HG03565 (cell line): Measurements from ENCODE around the gene TYMP.

ENCODE experiments used
- ATAC-seq: cut with Tn5 transposase; IDR thresholded peaks from one replicate; pipeline ENCODE4 v1.9.1; 2021; ENCODE audit warnings: mild to moderate bottlenecking, moderate library complexity; ENCODE audit not compliant: unreplicated experiment

TYMP gene

GRCh38 chr22:50506611-50507420 lies 23.0 kb downstream of the TYMP start:
- ATAC-seq, result no peak

DNA sequence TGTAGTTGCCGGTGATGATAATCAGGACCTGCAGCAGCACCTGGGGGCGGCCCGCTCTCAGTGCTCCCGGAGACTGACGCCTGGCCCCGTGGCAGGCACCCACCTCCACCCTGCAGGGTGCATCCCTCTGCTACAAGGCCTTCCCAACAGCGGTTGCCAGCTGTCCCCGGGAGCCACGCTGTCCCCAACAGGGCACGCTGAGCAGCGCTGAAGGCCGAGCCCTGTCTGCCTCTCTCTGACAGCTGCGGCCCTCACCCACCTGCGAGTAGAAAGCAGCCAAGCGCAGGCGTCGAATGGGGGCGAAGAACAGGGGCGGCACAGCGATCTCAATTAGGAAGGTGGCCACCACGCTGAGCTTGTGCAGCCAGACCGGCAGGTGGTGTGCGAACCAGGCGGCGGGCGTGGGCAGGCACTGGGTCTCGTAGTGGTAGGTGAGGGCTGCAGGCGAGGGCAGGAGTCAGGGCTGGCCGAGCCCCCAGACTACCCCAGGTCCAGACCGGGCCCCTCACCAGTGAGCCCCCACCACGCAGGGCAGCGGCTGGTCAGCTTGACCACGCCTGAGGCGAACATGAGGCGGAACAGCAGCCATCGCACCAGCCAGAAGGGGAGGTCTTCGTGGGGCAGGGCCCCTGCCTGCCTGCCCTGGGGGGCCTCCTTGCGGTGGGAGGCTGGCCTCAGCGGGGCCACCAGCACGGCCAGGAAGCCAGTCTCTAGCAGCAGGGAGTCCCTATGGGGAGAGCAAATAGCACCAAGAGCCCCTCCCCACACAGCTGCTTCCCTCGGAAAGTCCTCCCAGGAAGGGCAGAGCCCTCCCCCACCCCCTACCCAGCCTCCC lies 23.8 kb downstream of the TYMP start:
- ATAC-seq, result no peak

GRCh38 chr22:50505276-50505775 lies 24.5 kb downstream of the TYMP start:
- no peak for ATAC-seq

DNA sequence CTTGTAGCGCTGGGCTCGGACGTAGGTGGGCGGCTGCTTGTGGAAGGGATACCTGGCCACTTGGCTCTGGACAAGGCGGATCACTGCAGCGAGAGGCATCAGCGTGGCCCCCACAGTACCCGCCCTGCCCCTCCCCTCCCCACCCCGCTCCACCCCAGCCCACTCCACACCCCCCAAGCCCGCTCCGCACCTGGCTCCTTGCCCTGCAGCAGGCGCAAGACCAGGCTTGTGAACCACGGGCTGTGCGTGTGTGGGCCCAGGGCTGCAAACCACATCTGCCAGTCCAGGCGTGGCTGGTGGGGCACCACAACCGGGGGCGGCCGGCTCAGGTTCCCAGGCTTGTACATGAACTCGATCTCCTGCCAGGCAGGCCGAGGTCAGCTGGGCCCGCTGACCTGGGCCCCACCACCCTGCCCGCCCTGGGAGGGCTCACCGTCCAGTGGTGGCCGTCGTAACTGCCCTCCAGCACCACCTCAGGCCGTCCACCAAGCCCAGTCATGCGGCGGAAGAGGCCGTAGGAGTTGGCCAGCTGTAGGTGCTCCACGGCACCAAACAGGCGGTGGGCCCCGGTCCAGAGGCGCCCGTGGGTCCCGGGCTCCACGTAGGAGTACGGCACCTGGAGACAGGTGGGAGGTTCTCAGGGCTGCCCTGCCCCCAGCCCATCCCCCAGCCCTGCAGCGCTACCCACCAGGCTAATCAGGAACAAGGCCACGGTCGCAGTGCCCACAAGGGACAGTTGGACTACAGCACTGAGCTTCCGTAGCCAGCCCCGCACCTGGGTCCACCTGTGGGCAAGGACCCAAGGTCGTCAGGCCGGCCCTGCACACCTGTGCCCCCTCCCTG lies 25.2 kb downstream of the TYMP start:
- no peak for ATAC-seq

- ATAC-seq, result no peak
Observed at GRCh38 chr22:50503475-50504145, 26.2 kb downstream of the TYMP start.

DNA sequence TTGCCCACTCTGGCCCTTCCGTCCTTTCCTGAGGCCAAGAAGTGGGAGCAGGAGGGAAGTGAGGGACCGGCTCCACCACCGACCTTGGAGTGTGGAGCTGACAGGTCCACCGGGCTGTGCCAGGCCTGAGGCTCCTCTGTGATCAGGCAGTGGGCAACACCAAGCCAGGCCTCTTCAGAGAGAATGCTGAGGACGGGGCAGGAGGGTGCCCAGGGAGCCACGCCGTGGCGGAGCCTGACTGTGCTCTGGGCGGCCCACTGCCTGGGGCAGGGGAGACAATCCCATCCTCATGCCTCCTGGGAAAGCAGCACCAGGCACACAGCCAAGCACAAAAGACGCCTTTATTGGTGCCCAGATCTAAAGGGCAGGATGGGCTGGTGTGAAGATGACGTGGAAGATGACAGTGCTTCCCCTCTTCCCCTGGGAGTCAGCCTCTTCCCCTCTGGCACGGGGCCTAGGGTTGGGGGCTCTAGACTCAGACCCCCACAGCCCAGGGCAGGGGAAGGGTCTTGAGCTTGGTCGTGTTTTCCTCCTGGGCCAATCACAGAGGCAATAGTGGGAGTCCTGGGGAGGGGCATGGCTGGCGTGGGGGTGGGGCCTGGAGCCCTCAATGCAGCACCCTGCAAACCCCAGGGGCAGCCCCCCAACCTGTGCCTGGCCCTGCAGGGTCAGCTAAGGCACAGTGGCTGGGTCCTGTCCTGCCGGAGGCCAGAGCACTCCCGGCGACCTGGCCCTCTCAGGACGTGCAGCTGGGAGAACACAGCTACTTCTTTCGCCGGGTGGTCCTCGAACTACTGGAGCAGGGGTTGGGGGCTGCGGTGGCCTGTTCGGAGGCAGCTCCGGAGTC lies 27.0 kb downstream of the TYMP start:
- ATAC-seq, result no peak

- ATAC-seq, result no peak
Observed at GRCh38 chr22:50502096-50502495, 27.7 kb downstream of the TYMP start.

DNA sequence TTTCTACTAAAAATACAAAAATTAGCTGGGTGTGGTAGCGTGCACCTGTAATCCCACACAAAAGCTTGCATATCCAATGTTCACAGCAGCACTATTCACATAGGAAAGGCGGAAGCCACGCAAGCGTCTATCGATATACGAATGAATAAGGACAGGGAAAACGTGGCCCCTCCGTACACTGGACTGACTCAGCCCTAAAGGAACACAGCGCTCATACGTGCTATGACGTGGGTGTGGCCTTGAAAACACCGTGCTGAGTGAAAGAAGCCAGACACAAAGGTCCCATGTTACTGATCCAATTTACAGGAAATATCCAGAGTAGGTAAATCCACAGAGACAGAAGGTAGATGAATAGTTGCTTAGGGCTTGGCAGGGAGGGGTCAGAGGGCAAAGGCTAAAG lies 29.4 kb downstream of the TYMP start:
- ATAC-seq, result no peak

GRCh38 chr22:50498322-50498890 lies 31.4 kb downstream of the TYMP start:
- ATAC-seq, result no peak

DNA sequence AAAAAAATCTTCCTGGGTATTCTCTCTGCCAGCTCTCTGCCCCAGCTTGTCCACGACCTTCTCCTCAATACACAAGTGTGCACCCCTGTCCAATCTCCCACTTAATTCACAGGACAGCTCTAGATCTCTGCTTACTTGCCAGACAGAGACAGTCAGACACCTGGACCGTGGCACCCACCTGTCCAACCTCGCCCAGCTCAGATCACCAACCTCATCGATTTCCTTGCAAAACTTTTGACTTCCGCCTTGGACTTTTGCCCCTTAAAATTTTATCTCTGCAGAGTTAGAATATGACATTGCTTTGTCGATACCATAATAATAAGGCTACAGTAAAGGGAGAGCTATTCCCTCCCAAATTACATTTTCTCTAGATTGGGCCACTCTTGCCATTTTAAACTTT lies 32.7 kb downstream of the TYMP start:
- ATAC-seq, result no peak

GRCh38 chr22:50490531-50491308 lies 39.1 kb downstream of the TYMP start:
- ATAC-seq, result no peak

DNA sequence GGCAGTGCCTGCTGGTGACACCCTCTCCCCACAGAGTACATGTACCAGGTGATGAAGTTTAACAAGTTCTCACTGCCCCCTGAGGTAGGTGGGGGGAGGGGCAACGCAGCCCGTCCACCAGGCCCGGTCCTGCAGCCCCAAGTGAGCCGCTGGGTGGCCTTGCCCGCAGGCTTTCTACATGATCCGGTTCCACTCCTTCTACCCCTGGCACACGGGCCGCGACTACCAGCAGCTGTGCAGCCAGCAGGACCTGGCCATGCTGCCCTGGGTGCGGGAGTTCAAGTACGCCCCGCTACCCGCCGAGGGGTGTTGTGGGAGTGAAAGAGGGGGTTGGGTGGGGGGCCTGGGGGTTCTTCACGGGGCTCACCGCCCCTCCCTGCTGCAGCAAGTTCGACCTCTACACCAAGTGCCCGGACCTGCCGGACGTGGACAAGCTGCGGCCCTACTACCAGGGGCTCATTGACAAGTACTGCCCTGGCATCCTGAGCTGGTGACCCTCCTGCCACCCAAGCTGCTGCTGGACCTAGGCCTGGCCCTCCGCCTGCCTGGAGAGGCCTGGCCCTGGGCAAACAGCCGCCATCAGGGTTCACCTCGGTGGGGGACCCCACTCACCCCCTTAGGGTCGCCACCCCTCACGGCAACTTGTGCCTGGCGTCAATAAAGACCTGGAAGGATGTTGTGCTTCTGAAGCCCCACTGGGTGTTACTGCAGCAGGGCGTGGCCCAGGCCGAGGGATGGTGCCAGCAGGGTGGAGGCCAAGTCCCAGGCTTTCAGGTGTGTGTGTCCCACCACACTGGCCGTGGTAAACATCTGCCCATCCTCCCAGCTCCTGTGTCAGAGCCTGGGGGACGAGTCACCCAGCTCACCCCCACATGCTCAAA lies 40.2 kb downstream of the TYMP start:
- ATAC-seq, result no peak

GRCh38 chr22:50488886-50489285 lies 40.9 kb downstream of the TYMP start:
- no peak for ATAC-seq

GRCh38 chr22:50488006-50488677 lies 41.7 kb downstream of the TYMP start:
- ATAC-seq, result no peak

DNA sequence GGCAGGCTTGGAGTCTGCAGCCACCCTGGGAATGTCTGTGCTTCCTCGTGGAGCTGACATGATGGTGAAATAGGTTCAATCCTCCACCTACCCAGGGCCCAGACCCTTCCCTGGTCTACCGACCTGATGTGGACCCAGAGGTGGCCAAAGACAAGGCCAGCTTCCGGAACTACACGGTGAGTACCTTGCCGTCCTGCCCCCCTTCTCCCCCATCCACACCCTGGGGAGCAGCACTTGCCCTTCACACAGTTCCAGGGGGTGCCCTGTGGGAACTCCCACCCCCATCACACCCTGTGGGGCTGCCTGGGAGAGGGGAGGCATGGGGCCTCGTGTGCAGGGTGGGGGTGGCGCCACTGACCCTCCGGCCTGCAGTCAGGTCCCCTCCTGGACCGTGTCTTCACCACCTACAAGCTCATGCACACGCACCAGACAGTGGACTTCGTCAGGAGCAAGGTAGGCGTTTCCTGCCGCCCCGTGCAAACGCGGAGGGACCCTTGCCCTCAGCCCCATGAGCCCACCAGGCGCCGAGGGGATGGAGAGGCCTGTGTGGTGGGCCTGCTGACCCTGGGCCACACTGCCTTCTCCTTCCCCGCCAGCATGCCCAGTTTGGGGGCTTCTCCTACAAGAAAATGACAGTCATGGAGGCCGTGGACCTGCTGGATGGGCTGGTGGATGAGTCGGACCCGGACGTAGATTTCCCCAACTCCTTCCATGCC lies 42.4 kb downstream of the TYMP start:
- ATAC-seq, result no peak

- no peak for ATAC-seq
Observed at GRCh38 chr22:50486561-50487289, 43.1 kb downstream of the TYMP start, which contains the start of gene MIOX. MIOX (plus strand) TSS chr22:50486859; CDS start chr22:50486898, 39 bp downstream.
